A549 (cell line): Measurements from ENCODE around the gene BST2. TPM values are rescaled to one million over a fixed set of nuclear protein-coding genes. Genes with fewer than 3 reads are reported as not detected.

Experiments
- ATAC-seq, 2 experiments: fragments of 200-7000 bp in 1 of 2; fragments of >200 bp in 1 of 2; cut with Nextera tagmentation in 1 of 2; cut with Tn5 transposase in 1 of 2; 3 replicates each; pipeline versions ENCODE4 v1.8.0 to v1.9.1; 2018 to 2020; ENCODE audit warnings: mild to moderate bottlenecking in 1 of 2, moderate library complexity in 1 of 2
- CTCF ChIA-PET: fragments of 300-600 bp; sonication (Branson Sonifier 250); formaldehyde crosslinking; extraction: SDS; loops from one replicate; lab custom pipeline; 2021; ENCODE audit warnings: antibody characterized with exemption, inconsistent platforms; lab: Yijun Ruan, JAX
- POLR2A ChIA-PET: fragments of 350-600 bp; formaldehyde crosslinking; extraction: SDS; loops from one replicate; lab custom pipeline; 2021; ENCODE audit warnings: antibody characterized with exemption, inconsistent platforms; lab: Yijun Ruan, JAX
- DNase-seq, 2 experiments: peaks; one replicate each; pipeline versions ENCODE4 v3.0.0 to v3.0.0-alpha.2; 2011 to 2016; ENCODE audit warnings: low read depth in 1 of 2, low spot score in 1 of 2
- FAIRE-seq: peaks from 2 replicates; lab custom pipeline; 2011; peaks lifted over from hg19 to GRCh38; lab: Jason Lieb, UNC
- H3K27ac ChIP-seq, 2 experiments: fragments of >200 bp; sonication (Bioruptor Twin); formaldehyde crosslinking; 3 replicates each; pipeline ENCODE4 v1.5.1; 2016 to 2017
- H3K4me1 ChIP-seq: fragments of >200 bp; sonication (Bioruptor Twin); formaldehyde crosslinking; 3 replicates; pipeline ENCODE4 v1.6.1; 2016
- H3K4me2 ChIP-seq: fragments of >200 bp; sonication (Bioruptor Twin); formaldehyde crosslinking; 3 replicates; pipeline ENCODE4 v1.6.1; 2016
- H3K4me3 ChIP-seq: fragments of >200 bp; sonication (Bioruptor Twin); formaldehyde crosslinking; 3 replicates; pipeline ENCODE4 v1.5.1; 2016
- H3K9me3 ChIP-seq: fragments of >200 bp; sonication (Bioruptor Twin); formaldehyde crosslinking; 3 replicates; pipeline ENCODE4 v1.6.1; 2016
- BCL3 ChIP-seq: fragments of >200 bp; sonication (Bioruptor Twin); formaldehyde crosslinking; IDR thresholded peaks from 3 replicates; pipeline ENCODE4 v1.6.1; 2016
- FOXS1 ChIP-seq: fragments of 250-450 bp; sonication (Bioruptor Pico); IDR thresholded peaks from 2 replicates; pipeline ENCODE4 v1.5.0; 2020; ENCODE audit warnings: mild to moderate bottlenecking, moderate library complexity
- HEYL ChIP-seq: fragments of 250-450 bp; sonication (Bioruptor Pico); IDR thresholded peaks from 2 replicates; pipeline ENCODE4 v1.8.0; 2021; ENCODE audit warnings: mild to moderate bottlenecking, moderate library complexity
- HMGXB4 ChIP-seq: fragments of 250-450 bp; sonication (Bioruptor Pico); IDR thresholded peaks from 2 replicates; pipeline ENCODE4 v1.5.0; 2021; ENCODE audit warnings: mild to moderate bottlenecking, moderate library complexity, borderline replicate concordance
- HOXB5 ChIP-seq: fragments of 250-450 bp; sonication (Bioruptor Pico); IDR thresholded peaks from 2 replicates; pipeline ENCODE4 v1.5.0; 2020; ENCODE audit warnings: mild to moderate bottlenecking, moderate library complexity
- KDM1A ChIP-seq: fragments of 200-600 bp; sonication (generic); IDR thresholded peaks from 2 replicates; pipeline ENCODE4 v1.6.1; 2016; ENCODE audit warnings: low read depth, mild to moderate bottlenecking
- KDM5A ChIP-seq: fragments of 200-600 bp; sonication (generic); IDR thresholded peaks from 2 replicates; pipeline ENCODE4 v1.6.1; 2016; ENCODE audit warnings: antibody characterized with exemption, mild to moderate bottlenecking
- PHF8 ChIP-seq: fragments of 200-600 bp; sonication (generic); IDR thresholded peaks from 2 replicates; pipeline ENCODE4 v1.6.1; 2016; ENCODE audit warnings: low read depth, mild to moderate bottlenecking, antibody characterized with exemption, moderate library complexity, borderline replicate concordance
- RAD21 ChIP-seq, 2 experiments: fragments of >200 bp in 1 of 2; sonication (Bioruptor Twin) in 1 of 2; formaldehyde crosslinking in 1 of 2; IDR thresholded peaks in 1 of 2; conservative IDR thresholded peaks in 1 of 2; 2 replicates in 1 of 2; 3 replicates in 1 of 2; pipeline ENCODE4 v1.6.1; 2012 to 2018; ENCODE audit warnings: inconsistent platforms in 1 of 2
- SMC3 ChIP-seq: fragments of >200 bp; sonication (Bioruptor Twin); formaldehyde crosslinking; IDR thresholded peaks from 3 replicates; pipeline ENCODE4 v1.6.1; 2018; ENCODE audit warnings: inconsistent platforms
- SREBF2 ChIP-seq: fragments of 450-650 bp; IDR thresholded peaks from 2 replicates; pipeline ENCODE4 v1.6.1; 2014; ENCODE audit warnings: mild to moderate bottlenecking, moderate library complexity
- ZC3H11A ChIP-seq: fragments of 450-650 bp; IDR thresholded peaks from 2 replicates; pipeline ENCODE4 v1.6.1; 2014; ENCODE audit warnings: antibody characterized with exemption, mild to moderate bottlenecking
- ZFP36 ChIP-seq: fragments of 450-650 bp; IDR thresholded peaks from 2 replicates; pipeline ENCODE4 v1.6.1; 2014; ENCODE audit warnings: borderline replicate concordance; ENCODE audit not compliant: partially characterized antibody
- ZNF302 ChIP-seq: fragments of 250-450 bp; sonication (Bioruptor Pico); IDR thresholded peaks from 2 replicates; pipeline ENCODE4 v1.9.0; 2021; ENCODE audit warnings: inconsistent platforms, mild to moderate bottlenecking, moderate library complexity
- WGBS: methylation state at CpG from one replicate; pipeline ENCODE4 v1.1.6; 2017; ENCODE audit errors: missing lambda C conversion rate; 5-methylcytosine and 5-hydroxymethylcytosine counted together
- polyA plus RNA-seq, 4 experiments: library from polyadenylated mRNA; depleted of rRNA in 3 of 4; stranded (reverse); fragments of >200 nt; fragmentation: RNase III in 1 of 4; extraction: RNeasy Plus Mini Kit Qiagen cat#74134 plus additional on column Dnase treatment in 1 of 4; gene quantifications; 2 replicates in 3 of 4; 3 replicates in 1 of 4; pipeline ENCODE4 v1.2.3, GENCODE V29; 2011 to 2017
- TF ChIP-seq, protein P1 (sequence below): fragments of >200 bp; sonication (Bioruptor Twin); formaldehyde crosslinking; IDR thresholded peaks from 3 replicates; pipeline ENCODE4 v1.5.1; 2016
- TF ChIP-seq, protein P2 (sequence below): IDR thresholded peaks from 2 replicates; pipeline ENCODE4 v1.6.1; 2012

Gene BST2
- polyA plus RNA-seq, 2 of the 4 experiments (the other 2 are of a cell fraction), result 0.12 to 0.26 TPM

DNA sequence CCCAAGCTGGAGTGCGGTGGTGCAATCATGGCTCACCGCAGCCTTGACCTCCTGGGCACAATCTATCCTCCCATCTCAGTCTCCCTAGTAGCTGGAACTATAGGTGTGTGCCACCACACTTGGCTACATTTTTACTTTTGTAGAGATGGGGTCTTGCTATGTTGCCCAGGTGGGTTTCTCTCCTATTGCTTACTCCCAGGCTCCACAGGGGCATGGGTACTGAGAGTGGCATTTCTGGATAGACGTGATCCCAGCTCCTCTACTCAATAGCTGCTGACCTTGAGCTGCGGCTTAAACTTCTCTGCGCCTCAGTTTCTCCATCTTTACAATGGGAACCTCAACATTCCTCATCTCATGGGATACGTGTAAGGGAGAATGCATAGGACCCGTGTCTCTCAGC lies 26.0 kb upstream of the BST2 start (continued):
- TF ChIP-seq HMGXB4 (CRISPR knock-in tag), result no peak
- no peak for TF ChIP-seq BCL3
- TF ChIP-seq ZFP36, result no peak

- ChIA-PET CTCF (interaction anchor here (0.6 to 1.6 kb wide), 5 partner anchors 11 to 426 kb away, joined by 3 read pairs; no protein-coding TSS in a partner anchor), POLR2A (interaction anchor here (0.5 kb wide), 1 partner anchor 9 kb away, joined by 5 read pairs; no protein-coding TSS in a partner anchor)
- WGBS, result 77% methylated on average over 17 of the region's 17 CpGs
- H3K4me2 ChIP-seq, result no peak overlapping the region
- H3K4me1 ChIP-seq, result peaks cover 5% of the 10 kb centered on the region; the same call in 2 of the 3 replicates
- TF ChIP-seq FOXS1 (CRISPR knock-in tag), result no peak
- TF ChIP-seq HOXB5 (CRISPR knock-in tag), result no peak
- no peak for TF ChIP-seq SREBF2
- FAIRE-seq (no peak), ATAC-seq (no peak), DNase-seq (no peak)
- no peak overlapping the region for H3K4me3 ChIP-seq
- H3K27ac ChIP-seq, result no peak overlapping the region
- H3K9me3 ChIP-seq, result no peaks in the 10 kb centered on the region
These were observed 24.2 kb upstream of the BST2 start for GRCh38 chr19:17429641-17430113.

DNA sequence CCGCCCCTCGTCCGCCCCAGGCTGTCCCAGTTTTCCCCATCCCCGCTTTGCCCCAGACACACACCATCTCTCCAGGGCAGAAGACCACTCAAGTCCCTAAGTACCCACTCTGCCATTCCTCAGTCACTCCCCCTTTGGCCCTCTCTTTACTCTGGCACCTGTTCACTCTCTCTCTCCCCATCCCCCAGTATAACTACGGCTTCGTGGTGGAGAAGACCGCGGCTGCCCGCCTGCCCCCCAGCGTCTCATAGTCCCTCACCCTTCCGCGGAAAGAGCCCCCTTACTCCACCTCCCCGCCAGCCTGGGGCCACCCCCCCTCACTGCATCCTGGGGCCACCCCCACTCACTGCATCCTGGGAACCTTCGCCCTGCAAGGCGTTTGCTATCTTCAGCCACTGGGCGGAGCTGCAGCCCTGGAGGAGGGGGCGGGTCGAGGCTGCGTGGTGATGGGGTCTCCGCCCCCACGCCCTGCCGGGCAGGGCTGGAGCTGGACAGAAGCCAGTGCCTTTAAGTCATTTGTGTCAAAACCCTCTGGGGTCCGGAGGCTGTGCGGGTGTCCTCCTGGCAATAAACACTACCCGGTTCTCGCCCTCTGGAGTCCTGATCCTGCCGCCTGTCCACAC lies 19.4 kb upstream of the BST2 start:
- TF ChIP-seq SMC3 (peak; percentile 35; the same call in 2 of the 3 replicates), KDM1A (no peak), RAD21 (conservative IDR thresholded peaks at IDR 0.05 in 1 of 2, IDR thresholded peaks at IDR 0.05 in 1 of 2) (peak; percentile 34 to 42; a peak in 4 of 5 replicates)
- TF ChIP-seq, protein P1, sequence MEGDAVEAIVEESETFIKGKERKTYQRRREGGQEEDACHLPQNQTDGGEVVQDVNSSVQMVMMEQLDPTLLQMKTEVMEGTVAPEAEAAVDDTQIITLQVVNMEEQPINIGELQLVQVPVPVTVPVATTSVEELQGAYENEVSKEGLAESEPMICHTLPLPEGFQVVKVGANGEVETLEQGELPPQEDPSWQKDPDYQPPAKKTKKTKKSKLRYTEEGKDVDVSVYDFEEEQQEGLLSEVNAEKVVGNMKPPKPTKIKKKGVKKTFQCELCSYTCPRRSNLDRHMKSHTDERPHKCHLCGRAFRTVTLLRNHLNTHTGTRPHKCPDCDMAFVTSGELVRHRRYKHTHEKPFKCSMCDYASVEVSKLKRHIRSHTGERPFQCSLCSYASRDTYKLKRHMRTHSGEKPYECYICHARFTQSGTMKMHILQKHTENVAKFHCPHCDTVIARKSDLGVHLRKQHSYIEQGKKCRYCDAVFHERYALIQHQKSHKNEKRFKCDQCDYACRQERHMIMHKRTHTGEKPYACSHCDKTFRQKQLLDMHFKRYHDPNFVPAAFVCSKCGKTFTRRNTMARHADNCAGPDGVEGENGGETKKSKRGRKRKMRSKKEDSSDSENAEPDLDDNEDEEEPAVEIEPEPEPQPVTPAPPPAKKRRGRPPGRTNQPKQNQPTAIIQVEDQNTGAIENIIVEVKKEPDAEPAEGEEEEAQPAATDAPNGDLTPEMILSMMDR, result peak; percentile 38
- DNase-seq (peak in 1 of 2 experiments; percentile 34), ATAC-seq (peak; percentile 65 to 80; a peak in 5 of 6 replicates), FAIRE-seq (no peak)
- H3K4me1 ChIP-seq, result peaks cover 8% of the 10 kb centered on the region; the same call in 2 of the 3 replicates
- H3K9me3 ChIP-seq, result no peaks in the 10 kb centered on the region
- 82% methylated on average over 9 of the region's 27 CpGs for WGBS
- H3K4me3 ChIP-seq, result no peak overlapping the region
- POLR2A ChIA-PET, result interaction anchor here (0.6 kb wide), 1 partner anchor 24 kb away, joined by 3 read pairs; the partner anchor contains the start of gene TMEM221
- H3K27ac ChIP-seq, result peak overlapping the region in 1 of 2 experiments; percentile 64; a peak in 1 of 6 replicates
- CTCF ChIA-PET, result interaction anchor here (0.6 to 2.1 kb wide), 4 partner anchors 8 to 419 kb away, joined by 3 to 7 read pairs (median 4); partner anchors contain the start of gene TMEM221
- H3K4me2 ChIP-seq, result peak overlapping the region; percentile 65

DNA sequence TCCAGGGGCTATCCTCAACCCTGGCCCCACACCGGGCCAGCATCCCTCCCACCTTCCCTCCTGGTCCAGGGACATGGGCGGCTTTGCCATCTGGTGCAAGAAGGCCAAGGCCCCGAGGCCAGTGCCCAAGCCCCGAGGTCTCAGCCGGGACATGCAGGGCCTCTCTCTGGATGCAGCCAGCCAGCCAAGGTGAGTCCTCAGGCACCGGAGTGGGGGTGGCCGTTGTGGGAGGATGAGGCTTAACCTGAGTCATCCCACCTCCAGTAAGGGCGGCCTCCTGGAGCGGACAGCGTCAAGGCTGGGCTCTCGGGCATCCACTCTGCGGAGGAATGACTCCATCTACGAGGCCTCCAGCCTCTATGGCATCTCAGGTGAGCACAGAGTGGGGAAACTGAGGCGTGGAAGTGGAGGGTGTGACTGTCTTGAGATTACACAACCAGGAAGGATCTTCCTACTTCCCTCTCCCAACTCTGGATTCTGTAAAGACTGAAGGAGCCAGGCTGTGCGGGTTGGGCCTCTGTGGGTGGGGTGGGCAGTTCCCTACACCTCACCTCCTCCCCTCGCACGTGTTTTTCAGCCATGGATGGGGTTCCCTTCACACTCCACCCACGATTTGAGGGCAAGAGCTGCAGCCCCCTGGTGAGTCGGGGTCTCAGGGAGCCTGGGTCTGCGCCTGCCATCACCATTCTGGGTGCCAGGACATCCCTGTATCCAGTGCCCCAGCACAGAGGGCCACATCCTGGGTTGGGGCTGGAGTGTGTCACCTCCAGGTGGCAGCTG lies 18.2 kb upstream of the BST2 start:
- ChIA-PET POLR2A (interaction anchor here (0.6 kb wide), 1 partner anchor 8 kb away, joined by 3 read pairs; no protein-coding TSS in a partner anchor), CTCF (interaction anchor here (1.9 to 2.1 kb wide), 2 partner anchors 10 to 25 kb away, joined by 5 to 7 read pairs; partner anchors contain the start of gene TMEM221)
- Histone ChIP-seq H3K9me3 (no peaks in the 10 kb centered on the region), H3K4me3 (no peak overlapping the region), H3K4me2 (no peak overlapping the region), H3K27ac (no peak overlapping the region), H3K4me1 (peaks cover 12% of the 10 kb centered on the region; the same call in 2 of the 3 replicates)
- WGBS, result 86% methylated on average over 16 of the region's 20 CpGs
- no peak for ATAC-seq
- TF ChIP-seq HEYL (CRISPR knock-in tag) (no peak), ZC3H11A (no peak), ZNF302 (no peak), KDM5A (no peak), PHF8 (no peak)
- TF ChIP-seq, protein P2, sequence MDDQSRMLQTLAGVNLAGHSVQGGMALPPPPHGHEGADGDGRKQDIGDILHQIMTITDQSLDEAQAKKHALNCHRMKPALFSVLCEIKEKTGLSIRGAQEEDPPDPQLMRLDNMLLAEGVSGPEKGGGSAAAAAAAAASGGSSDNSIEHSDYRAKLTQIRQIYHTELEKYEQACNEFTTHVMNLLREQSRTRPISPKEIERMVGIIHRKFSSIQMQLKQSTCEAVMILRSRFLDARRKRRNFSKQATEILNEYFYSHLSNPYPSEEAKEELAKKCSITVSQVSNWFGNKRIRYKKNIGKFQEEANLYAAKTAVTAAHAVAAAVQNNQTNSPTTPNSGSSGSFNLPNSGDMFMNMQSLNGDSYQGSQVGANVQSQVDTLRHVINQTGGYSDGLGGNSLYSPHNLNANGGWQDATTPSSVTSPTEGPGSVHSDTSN, result no peak
- TF ChIP-seq, protein P1, result no peak
- FAIRE-seq, result no peak
- no peak for DNase-seq
